H1 (cell line): ENCODE measurements around the gene HDAC10. TPM values are rescaled to one million over a fixed set of nuclear protein-coding genes. Genes with fewer than 3 reads are reported as not detected.

Source experiments
- polyA plus RNA-seq, 7 experiments: library from polyadenylated mRNA; depleted of rRNA in 3 of 7; stranded (reverse) in 5 of 7; unstranded in 2 of 7; fragments of >200 nt in 5 of 7; fragments of 200-250 nt in 2 of 7; gene quantifications; 1 replicate in 5 of 7; 2 replicates in 1 of 7; 4 replicates in 1 of 7; pipeline versions ENCODE4 v1.2.1 to v1.2.3, GENCODE V29; 2011 to 2013; ENCODE audit warnings: missing spikeins in 2 of 7, mixed read lengths in 2 of 7
- total RNA-seq: library from RNA; stranded (reverse); fragmentation: NEBNext Ultra II Directional; extraction: Animal tissue kit (Norgen Biotek cat#: 25700); gene quantifications from 2 replicates; pipeline ENCODE4 v1.2.1, GENCODE V29; 2021

HDAC10 gene
- total and polyA plus RNA-seq, 2 of the 8 experiments (the other 6 are each of a cell fraction or from before 2014, with no cell fraction given), result 11.2 to 26.4 TPM

Other genes starting within 250 kb of the HDAC10 start
- gene IL17REL, start 238.5 kb downstream of the HDAC10 start, total RNA-seq, result 0.08 and 0.20 TPM in 2 replicates
- 0.15 and 0.17 TPM in 2 replicates for gene IL17REL, start 238.5 kb downstream of the HDAC10 start, polyA plus RNA-seq (2011; rRNA removed)
- not detected in 2 replicates for gene TTLL8, start 193.0 kb downstream of the HDAC10 start, total RNA-seq
- not detected in 2 replicates for gene TTLL8, start 193.0 kb downstream of the HDAC10 start, polyA plus RNA-seq (2011; rRNA removed)
- not detected in 2 replicates for gene MLC1, start 165.8 kb downstream of the HDAC10 start, total RNA-seq
- gene MLC1, start 165.8 kb downstream of the HDAC10 start, polyA plus RNA-seq (2011; rRNA removed), result 0.17 and 0.20 TPM in 2 replicates
- not detected in 2 replicates for gene MOV10L1, start 161.3 kb downstream of the HDAC10 start, total RNA-seq
- gene MOV10L1, start 161.3 kb downstream of the HDAC10 start, polyA plus RNA-seq (2011; rRNA removed), result 0.13 and 0.32 TPM in 2 replicates
- gene PANX2, start 80.5 kb downstream of the HDAC10 start, total RNA-seq, result 5.0 and 5.4 TPM in 2 replicates
- gene PANX2, start 80.5 kb downstream of the HDAC10 start, polyA plus RNA-seq (2011; rRNA removed), result 3.5 and 6.0 TPM in 2 replicates
- 57.5 and 60.0 TPM in 2 replicates for gene TRABD, start 65.4 kb downstream of the HDAC10 start, total RNA-seq
- 44.2 and 88.8 TPM in 2 replicates for gene TRABD, start 65.4 kb downstream of the HDAC10 start, polyA plus RNA-seq (2011; rRNA removed)
- 16.8 and 18.6 TPM in 2 replicates for gene SELENOO, start 50.3 kb downstream of the HDAC10 start, total RNA-seq
- 25.1 and 34.1 TPM in 2 replicates for gene SELENOO, start 50.3 kb downstream of the HDAC10 start, polyA plus RNA-seq (2011; rRNA removed)
- gene TUBGCP6, start 6.2 kb downstream of the HDAC10 start, total RNA-seq, result 23.5 and 24.7 TPM in 2 replicates
- gene TUBGCP6, start 6.2 kb downstream of the HDAC10 start, polyA plus RNA-seq (2011; rRNA removed), result 24.2 and 33.6 TPM in 2 replicates
- gene MAPK12, start 10.4 kb upstream of the HDAC10 start, total RNA-seq, result 15.6 and 20.3 TPM in 2 replicates
- gene MAPK12, start 10.4 kb upstream of the HDAC10 start, polyA plus RNA-seq (2011; rRNA removed), result 17.3 and 25.9 TPM in 2 replicates
- gene MAPK11, start 19.1 kb upstream of the HDAC10 start, total RNA-seq, result 1.5 TPM in 2 replicates
- gene MAPK11, start 19.1 kb upstream of the HDAC10 start, polyA plus RNA-seq (2011; rRNA removed), result 0.70 and 1.5 TPM in 2 replicates
- 92.8 and 106 TPM in 2 replicates for gene PLXNB2, start 56.4 kb upstream of the HDAC10 start, total RNA-seq
- 58.3 and 83.3 TPM in 2 replicates for gene PLXNB2, start 56.4 kb upstream of the HDAC10 start, polyA plus RNA-seq (2011; rRNA removed)
- gene DENND6B, start 75.7 kb upstream of the HDAC10 start, total RNA-seq, result 1.1 TPM in 2 replicates
- 1.9 and 3.6 TPM in 2 replicates for gene DENND6B, start 75.7 kb upstream of the HDAC10 start, polyA plus RNA-seq (2011; rRNA removed)
- 32.2 and 32.3 TPM in 2 replicates for gene PPP6R2, start 92.1 kb upstream of the HDAC10 start, total RNA-seq
- 25.0 and 33.1 TPM in 2 replicates for gene PPP6R2, start 92.1 kb upstream of the HDAC10 start, polyA plus RNA-seq (2011; rRNA removed)
- gene SBF1, start 223.8 kb upstream of the HDAC10 start, total RNA-seq, result 68.4 and 71.5 TPM in 2 replicates
- 29.1 and 53.7 TPM in 2 replicates for gene SBF1, start 223.8 kb upstream of the HDAC10 start, polyA plus RNA-seq (2011; rRNA removed)
- 7.5 and 8.0 TPM in 2 replicates for gene ADM2, start 230.3 kb upstream of the HDAC10 start, total RNA-seq
- 3.3 and 6.8 TPM in 2 replicates for gene ADM2, start 230.3 kb upstream of the HDAC10 start, polyA plus RNA-seq (2011; rRNA removed)
- 0.30 and 0.33 TPM in 2 replicates for gene MIOX, start 235.6 kb upstream of the HDAC10 start, total RNA-seq
- 0.32 and 0.57 TPM in 2 replicates for gene MIOX, start 235.6 kb upstream of the HDAC10 start, polyA plus RNA-seq (2011; rRNA removed)